Measurements from ENCODE around the gene SAXO1.

DNA sequence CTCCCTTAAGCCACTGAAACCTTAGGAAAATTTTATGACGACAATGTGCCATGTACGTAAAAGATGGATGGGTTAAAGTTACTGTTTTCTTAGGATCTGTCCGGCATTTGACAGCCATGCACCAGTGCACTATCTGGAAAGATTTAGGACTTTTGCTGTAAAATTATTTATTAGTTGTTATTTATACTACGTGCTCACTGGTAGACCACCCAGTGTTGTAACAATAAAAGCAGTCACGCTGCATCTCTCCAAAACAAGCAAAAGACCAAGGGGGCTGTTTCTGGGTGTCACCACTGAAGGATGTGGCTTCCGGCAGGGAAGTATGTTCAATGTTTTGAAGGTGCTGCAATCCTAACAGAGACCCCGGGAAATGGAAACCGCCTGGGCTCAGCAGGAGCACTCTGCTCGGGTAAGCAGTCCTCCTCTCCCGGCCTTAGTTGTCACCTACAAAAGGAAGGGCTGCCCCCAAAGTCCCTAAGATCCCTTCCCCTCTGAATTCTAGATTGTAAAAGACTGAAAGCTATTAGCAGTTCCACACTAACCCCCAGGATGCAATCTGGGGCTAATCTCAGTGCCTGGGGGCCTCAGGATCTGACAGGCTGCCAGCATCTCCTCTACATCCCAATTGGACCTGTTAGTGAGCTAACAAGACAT is 38.6 kb downstream of the SAXO1 start:
- TF ChIP-seq, protein P1, sequence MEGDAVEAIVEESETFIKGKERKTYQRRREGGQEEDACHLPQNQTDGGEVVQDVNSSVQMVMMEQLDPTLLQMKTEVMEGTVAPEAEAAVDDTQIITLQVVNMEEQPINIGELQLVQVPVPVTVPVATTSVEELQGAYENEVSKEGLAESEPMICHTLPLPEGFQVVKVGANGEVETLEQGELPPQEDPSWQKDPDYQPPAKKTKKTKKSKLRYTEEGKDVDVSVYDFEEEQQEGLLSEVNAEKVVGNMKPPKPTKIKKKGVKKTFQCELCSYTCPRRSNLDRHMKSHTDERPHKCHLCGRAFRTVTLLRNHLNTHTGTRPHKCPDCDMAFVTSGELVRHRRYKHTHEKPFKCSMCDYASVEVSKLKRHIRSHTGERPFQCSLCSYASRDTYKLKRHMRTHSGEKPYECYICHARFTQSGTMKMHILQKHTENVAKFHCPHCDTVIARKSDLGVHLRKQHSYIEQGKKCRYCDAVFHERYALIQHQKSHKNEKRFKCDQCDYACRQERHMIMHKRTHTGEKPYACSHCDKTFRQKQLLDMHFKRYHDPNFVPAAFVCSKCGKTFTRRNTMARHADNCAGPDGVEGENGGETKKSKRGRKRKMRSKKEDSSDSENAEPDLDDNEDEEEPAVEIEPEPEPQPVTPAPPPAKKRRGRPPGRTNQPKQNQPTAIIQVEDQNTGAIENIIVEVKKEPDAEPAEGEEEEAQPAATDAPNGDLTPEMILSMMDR (IDR thresholded peaks at IDR 0.05; ENCODE audit: low read depth, low read length, poor library complexity, severe bottlenecking) = no peak
- no peak for TF ChIP-seq EZH2phosphoT487 (IDR thresholded peaks at IDR 0.05; ENCODE audit: borderline replicate concordance, low read length)
